ENCODE data around the gene RAD51.
A peak's percentile ranks its signal among the peaks of the same experiment; 100 is the strongest.

The RAD51 gene

GRCh38 chr15:40731034-40731433 is 36.1 kb downstream of the RAD51 start:
- H3K9me3 Mint-ChIP-seq, result no peaks in the 10 kb centered on the region
- H3K27ac Mint-ChIP-seq, result peak overlapping the region in 1 of 3 experiments; percentile 32
- peaks cover 37% of the 10 kb centered on the region for H3K36me3 Mint-ChIP-seq (ENCODE audit: low read depth)
- no peaks in the 10 kb centered on the region for H3K4me1 Mint-ChIP-seq
- no peaks in the 10 kb centered on the region for H3K27me3 Mint-ChIP-seq (ENCODE audit: low read depth)
- TF ChIP-seq CTCF (IDR thresholded peaks at IDR 0.05; ENCODE audit: unreplicated experiment in 3 of 3), result no peak
- no peak overlapping the region for H3K4me3 Mint-ChIP-seq

- Mint-ChIP-seq H3K27me3 (ENCODE audit: low read depth) (no peaks in the 10 kb centered on the region), H3K4me3 (no peak overlapping the region), H3K36me3 (ENCODE audit: low read depth) (peaks cover 51% of the 10 kb centered on the region), H3K9me3 (no peaks in the 10 kb centered on the region), H3K4me1 (no peaks in the 10 kb centered on the region), H3K27ac (no peak overlapping the region)
- TF ChIP-seq CTCF (IDR thresholded peaks at IDR 0.05; ENCODE audit: unreplicated experiment in 3 of 3), result no peak
These were observed 41.6 kb downstream of the RAD51 start for GRCh38 chr15:40736575-40736974.

GRCh38 chr15:40737048-40737447 is 42.1 kb downstream of the RAD51 start:
- Mint-ChIP-seq H3K4me3 (no peak overlapping the region), H3K27ac (no peak overlapping the region), H3K9me3 (no peaks in the 10 kb centered on the region), H3K27me3 (ENCODE audit: low read depth) (no peaks in the 10 kb centered on the region), H3K36me3 (ENCODE audit: low read depth) (peaks cover 51% of the 10 kb centered on the region), H3K4me1 (no peaks in the 10 kb centered on the region)
- TF ChIP-seq CTCF (IDR thresholded peaks at IDR 0.05; ENCODE audit: unreplicated experiment in 3 of 3), result no peak

- H3K36me3 Mint-ChIP-seq (ENCODE audit: low read depth), result peaks cover 54% of the 10 kb centered on the region
- no peak overlapping the region for H3K4me3 Mint-ChIP-seq
- H3K27me3 Mint-ChIP-seq (ENCODE audit: low read depth), result no peaks in the 10 kb centered on the region
- no peaks in the 10 kb centered on the region for H3K4me1 Mint-ChIP-seq
- no peak for TF ChIP-seq CTCF (IDR thresholded peaks at IDR 0.05; ENCODE audit: unreplicated experiment in 3 of 3)
- no peak overlapping the region for H3K27ac Mint-ChIP-seq
- H3K9me3 Mint-ChIP-seq, result no peaks in the 10 kb centered on the region
These were observed 44.1 kb downstream of the RAD51 start for GRCh38 chr15:40739047-40739446.

GRCh38 chr15:40739854-40740253 is 44.9 kb downstream of the RAD51 start:
- Mint-ChIP-seq H3K27me3 (ENCODE audit: low read depth) (no peaks in the 10 kb centered on the region), H3K4me1 (peaks cover under 1% of the 10 kb centered on the region), H3K36me3 (ENCODE audit: low read depth) (peaks cover 48% of the 10 kb centered on the region), H3K27ac (no peak overlapping the region), H3K9me3 (no peaks in the 10 kb centered on the region), H3K4me3 (no peak overlapping the region)
- TF ChIP-seq CTCF (IDR thresholded peaks at IDR 0.05; ENCODE audit: unreplicated experiment in 3 of 3), result no peak

GRCh38 chr15:40743485-40743901 is 48.5 kb downstream of the RAD51 start:
- Mint-ChIP-seq H3K27me3 (ENCODE audit: low read depth) (no peaks in the 10 kb centered on the region), H3K9me3 (no peaks in the 10 kb centered on the region), H3K4me1 (peaks cover 5% of the 10 kb centered on the region), H3K36me3 (ENCODE audit: low read depth) (peaks cover 31% of the 10 kb centered on the region), H3K4me3 (no peak overlapping the region), H3K27ac (no peak overlapping the region)
- TF ChIP-seq CTCF (IDR thresholded peaks at IDR 0.05; ENCODE audit: unreplicated experiment in 3 of 3), result no peak

All from nephron (organoid).